Measurements from ENCODE around the gene COX6B2. TPM values are rescaled to one million over a fixed set of nuclear protein-coding genes. Genes with fewer than 3 reads are reported as not detected.

The COX6B2 gene
- total RNA-seq, 1 experiment from 2014 or later = 5.6 TPM

- no peak overlapping the region for H3K4me3 ChIP-seq (ENCODE audit: low read depth in 2 of 2, low read length in 2 of 2)
- ChIA-PET POLR2A (interaction anchor here (0.7 kb wide), 1 partner anchor 39 kb away, joined by 12 read pairs; no protein-coding TSS in a partner anchor), CTCF (no interaction called here)
- in situ Hi-C loops (cut with HindIII; ENCODE audit: low pct_unique_long_range_greater_than_20kb, low sequenced_read_pairs) = no loop called here
- no peaks in the 10 kb centered on the region for H3K27me3 ChIP-seq (ENCODE audit: control insufficient read depth, insufficient read depth, low read length)
- no peaks in the 10 kb centered on the region for H3K36me3 ChIP-seq (ENCODE audit: control insufficient read depth, insufficient read depth, low read length)
- H3K9me3 ChIP-seq (ENCODE audit: control insufficient read depth, insufficient read depth, low read depth, low read length) = no peaks in the 10 kb centered on the region
- BruUV-seq (replicated peaks) = no TSS peak
- no peak for ATAC-seq
- no peak overlapping the region for H3K27ac ChIP-seq (ENCODE audit: low read length)
- no peak for DNase-seq (ENCODE audit: low read depth, low spot score)
- intact Hi-C loops (cut with micrococcal nuclease; ENCODE audit: unreplicated experiment) = loop anchor here (10.0 kb wide), 1 partner anchor 75 kb away; the partner anchor contains the start of genes IL11 and TMEM190
- TF ChIP-seq CTCF (IDR thresholded peaks at IDR 0.05) (no peak), SIN3A (IDR thresholded peaks at IDR 0.05; ENCODE audit: borderline replicate concordance, insufficient read depth, low read depth, low read length) (no peak), TCF7L2 (IDR thresholded peaks at IDR 0.05; ENCODE audit: low read depth, low read length) (no peak)
- peaks cover 8% of the 10 kb centered on the region for H3K4me1 ChIP-seq (ENCODE audit: control insufficient read depth, insufficient read depth, low read length)
Observed at GRCh38 chr19:55299991-55300390, 54.5 kb downstream of the COX6B2 start.

Other genes starting within 250 kb of the COX6B2 start
- gene PPP1R12C, start 237.1 kb downstream of the COX6B2 start, total RNA-seq (2021; ENCODE audit: unreplicated experiment) = 158 TPM
- gene TNNT1, start 205.5 kb downstream of the COX6B2 start, total RNA-seq (2021; ENCODE audit: unreplicated experiment) = 116 TPM
- 14.6 TPM for gene TNNI3, start 197.0 kb downstream of the COX6B2 start, total RNA-seq (2021; ENCODE audit: unreplicated experiment)
- 12.4 TPM for gene DNAAF3, start 188.1 kb downstream of the COX6B2 start, total RNA-seq (2021; ENCODE audit: unreplicated experiment)
- gene SYT5, start 174.4 kb downstream of the COX6B2 start, total RNA-seq (2021; ENCODE audit: unreplicated experiment) = 3.2 TPM
- 42.8 TPM for gene PTPRH, start 145.2 kb downstream of the COX6B2 start, total RNA-seq (2021; ENCODE audit: unreplicated experiment)
- gene TMEM86B, start 126.0 kb downstream of the COX6B2 start, total RNA-seq (2021; ENCODE audit: unreplicated experiment) = 14.2 TPM
- 172 TPM for gene PPP6R1, start 95.7 kb downstream of the COX6B2 start, total RNA-seq (2021; ENCODE audit: unreplicated experiment)
- gene HSPBP1, start 74.6 kb downstream of the COX6B2 start, total RNA-seq (2021; ENCODE audit: unreplicated experiment) = 84.2 TPM
- gene BRSK1, start 70.7 kb downstream of the COX6B2 start, total RNA-seq (2021; ENCODE audit: unreplicated experiment) = 7.9 TPM
- gene TMEM150B, start 29.4 kb downstream of the COX6B2 start, total RNA-seq (2021; ENCODE audit: unreplicated experiment) = not detected
- 30.6 TPM for gene KMT5C, start 14.8 kb downstream of the COX6B2 start, total RNA-seq (2021; ENCODE audit: unreplicated experiment)
- gene GARIN5B, start 8.5 kb upstream of the COX6B2 start, total RNA-seq (2021; ENCODE audit: unreplicated experiment) = not detected
- gene IL11, start 15.7 kb upstream of the COX6B2 start, total RNA-seq (2021; ENCODE audit: unreplicated experiment) = 4.4 TPM
- gene TMEM190, start 22.1 kb upstream of the COX6B2 start, total RNA-seq (2021; ENCODE audit: unreplicated experiment) = 0.74 TPM
- 7.4 TPM for gene TMEM238, start 29.6 kb upstream of the COX6B2 start, total RNA-seq (2021; ENCODE audit: unreplicated experiment)
- 2,154 TPM for gene RPL28, start 31.2 kb upstream of the COX6B2 start, total RNA-seq (2021; ENCODE audit: unreplicated experiment)
- gene UBE2S, start 53.1 kb upstream of the COX6B2 start, total RNA-seq (2021; ENCODE audit: unreplicated experiment) = 635 TPM
- 0.03 TPM for gene SHISA7, start 88.6 kb upstream of the COX6B2 start, total RNA-seq (2021; ENCODE audit: unreplicated experiment)
- 150 TPM for gene ISOC2, start 106.9 kb upstream of the COX6B2 start, total RNA-seq (2021; ENCODE audit: unreplicated experiment)
- not detected for gene C19orf85, start 110.0 kb upstream of the COX6B2 start, total RNA-seq (2021; ENCODE audit: unreplicated experiment)
- 21.7 TPM for gene ZNF628, start 121.9 kb upstream of the COX6B2 start, total RNA-seq (2021; ENCODE audit: unreplicated experiment)
- gene NAT14, start 130.5 kb upstream of the COX6B2 start, total RNA-seq (2021; ENCODE audit: unreplicated experiment) = 93.1 TPM
- 13.0 TPM for gene SSC5D, start 133.7 kb upstream of the COX6B2 start, total RNA-seq (2021; ENCODE audit: unreplicated experiment)
- gene SBK2, start 182.4 kb upstream of the COX6B2 start, total RNA-seq (2021; ENCODE audit: unreplicated experiment) = 0.69 TPM
- gene SBK3, start 190.8 kb upstream of the COX6B2 start, total RNA-seq (2021; ENCODE audit: unreplicated experiment) = 4.0 TPM
- gene ZNF579, start 226.1 kb upstream of the COX6B2 start, total RNA-seq (2021; ENCODE audit: unreplicated experiment) = 39.5 TPM
- gene FIZ1, start 244.8 kb upstream of the COX6B2 start, total RNA-seq (2021; ENCODE audit: unreplicated experiment) = 28.5 TPM
- 26.4 TPM for gene ZNF524, start 245.6 kb upstream of the COX6B2 start, total RNA-seq (2021; ENCODE audit: unreplicated experiment)

Measured in Panc1 (cell line).